SK-N-SH (cell line): ENCODE results near the gene TUBA1B.

Experiments
- CTCF ChIP-seq: fragments of 200-600 bp; sonication (generic); IDR thresholded peaks from 2 replicates; pipeline ENCODE4 v1.6.1; 2017; ENCODE audit warnings: antibody characterized with exemption, mild to moderate bottlenecking, moderate library complexity
- EP300 ChIP-seq, 2 experiments: IDR thresholded peaks; 2 replicates each; pipeline versions ENCODE4 v1.4.0 to v1.6.1; 2012; ENCODE audit warnings: borderline replicate concordance in 1 of 2, low read depth in 1 of 2, low read length in 1 of 2
- EZH2phosphoT487 ChIP-seq: fragments of 200-600 bp; sonication (generic); IDR thresholded peaks from 2 replicates; pipeline ENCODE4 v1.6.1; 2017; ENCODE audit warnings: low read depth, mixed run types, mild to moderate bottlenecking, antibody characterized with exemption, moderate library complexity, borderline replicate concordance
- MXI1 ChIP-seq: IDR thresholded peaks from 2 replicates; pipeline ENCODE4 v1.6.1; 2012; ENCODE audit warnings: mild to moderate bottlenecking, low read depth, low read length, improper control_type of control experiment
- POLR2AphosphoS5 ChIP-seq: IDR thresholded peaks from 2 replicates; pipeline ENCODE4 v1.6.1; 2012; ENCODE audit warnings: low read depth, low read length
- RAD21 ChIP-seq: IDR thresholded peaks from 2 replicates; pipeline ENCODE4 v1.6.1; 2012; ENCODE audit warnings: mild to moderate bottlenecking, low read length
- TAF1 ChIP-seq: IDR thresholded peaks from 2 replicates; pipeline ENCODE4 v1.6.1; 2012; ENCODE audit warnings: low read depth, mild to moderate bottlenecking, low read length, moderate library complexity, borderline replicate concordance
- USF2 ChIP-seq: fragments of 150-350 bp; IDR thresholded peaks from 2 replicates; pipeline ENCODE4 v1.6.1; 2017; ENCODE audit warnings: antibody characterized with exemption, low read length, low read depth, borderline replicate concordance
- TF ChIP-seq, protein P1 (sequence below): IDR thresholded peaks from 2 replicates; pipeline ENCODE4 v1.6.1; 2012; ENCODE audit warnings: mild to moderate bottlenecking, low read depth, low read length, moderate library complexity
- TF ChIP-seq, protein P2 (sequence below): IDR thresholded peaks from 2 replicates; pipeline ENCODE4 v1.4.0; 2012; ENCODE audit warnings: low read depth, borderline replicate concordance
- TF ChIP-seq, protein P3 (sequence below): IDR thresholded peaks from 2 replicates; pipeline ENCODE4; 2012

DNA sequence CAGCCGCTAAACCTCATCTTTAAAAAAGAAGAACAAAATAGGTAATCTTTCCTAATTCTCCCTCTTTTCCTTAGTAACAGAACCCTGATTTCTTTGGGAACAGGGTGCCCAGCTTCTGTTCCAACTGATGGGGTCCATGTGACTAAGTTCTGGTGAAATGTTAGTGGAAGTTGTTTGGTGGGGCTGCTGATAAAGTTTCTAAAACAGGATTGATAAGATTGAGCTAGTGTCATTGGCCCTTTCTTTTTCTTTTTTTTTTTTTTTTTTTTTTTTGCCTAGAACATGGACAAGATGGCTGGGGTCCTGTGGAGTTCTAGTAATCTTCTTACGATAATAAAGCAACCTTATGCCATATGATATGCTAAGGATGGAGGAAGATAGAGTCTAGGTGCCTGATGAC, 16.2 kb upstream of the TUBA1B start:
- no peak for TF ChIP-seq CTCF
- TF ChIP-seq USF2 = no peak
- no peak for TF ChIP-seq RAD21
- no peak for TF ChIP-seq POLR2AphosphoS5
- TF ChIP-seq TAF1 = no peak
- TF ChIP-seq MXI1 = no peak
- TF ChIP-seq, protein P1, sequence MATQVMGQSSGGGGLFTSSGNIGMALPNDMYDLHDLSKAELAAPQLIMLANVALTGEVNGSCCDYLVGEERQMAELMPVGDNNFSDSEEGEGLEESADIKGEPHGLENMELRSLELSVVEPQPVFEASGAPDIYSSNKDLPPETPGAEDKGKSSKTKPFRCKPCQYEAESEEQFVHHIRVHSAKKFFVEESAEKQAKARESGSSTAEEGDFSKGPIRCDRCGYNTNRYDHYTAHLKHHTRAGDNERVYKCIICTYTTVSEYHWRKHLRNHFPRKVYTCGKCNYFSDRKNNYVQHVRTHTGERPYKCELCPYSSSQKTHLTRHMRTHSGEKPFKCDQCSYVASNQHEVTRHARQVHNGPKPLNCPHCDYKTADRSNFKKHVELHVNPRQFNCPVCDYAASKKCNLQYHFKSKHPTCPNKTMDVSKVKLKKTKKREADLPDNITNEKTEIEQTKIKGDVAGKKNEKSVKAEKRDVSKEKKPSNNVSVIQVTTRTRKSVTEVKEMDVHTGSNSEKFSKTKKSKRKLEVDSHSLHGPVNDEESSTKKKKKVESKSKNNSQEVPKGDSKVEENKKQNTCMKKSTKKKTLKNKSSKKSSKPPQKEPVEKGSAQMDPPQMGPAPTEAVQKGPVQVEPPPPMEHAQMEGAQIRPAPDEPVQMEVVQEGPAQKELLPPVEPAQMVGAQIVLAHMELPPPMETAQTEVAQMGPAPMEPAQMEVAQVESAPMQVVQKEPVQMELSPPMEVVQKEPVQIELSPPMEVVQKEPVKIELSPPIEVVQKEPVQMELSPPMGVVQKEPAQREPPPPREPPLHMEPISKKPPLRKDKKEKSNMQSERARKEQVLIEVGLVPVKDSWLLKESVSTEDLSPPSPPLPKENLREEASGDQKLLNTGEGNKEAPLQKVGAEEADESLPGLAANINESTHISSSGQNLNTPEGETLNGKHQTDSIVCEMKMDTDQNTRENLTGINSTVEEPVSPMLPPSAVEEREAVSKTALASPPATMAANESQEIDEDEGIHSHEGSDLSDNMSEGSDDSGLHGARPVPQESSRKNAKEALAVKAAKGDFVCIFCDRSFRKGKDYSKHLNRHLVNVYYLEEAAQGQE = no peak
- TF ChIP-seq EZH2phosphoT487 = no peak
- TF ChIP-seq, protein P2, sequence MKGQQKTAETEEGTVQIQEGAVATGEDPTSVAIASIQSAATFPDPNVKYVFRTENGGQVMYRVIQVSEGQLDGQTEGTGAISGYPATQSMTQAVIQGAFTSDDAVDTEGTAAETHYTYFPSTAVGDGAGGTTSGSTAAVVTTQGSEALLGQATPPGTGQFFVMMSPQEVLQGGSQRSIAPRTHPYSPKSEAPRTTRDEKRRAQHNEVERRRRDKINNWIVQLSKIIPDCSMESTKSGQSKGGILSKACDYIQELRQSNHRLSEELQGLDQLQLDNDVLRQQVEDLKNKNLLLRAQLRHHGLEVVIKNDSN = no peak
- TF ChIP-seq, protein P3, sequence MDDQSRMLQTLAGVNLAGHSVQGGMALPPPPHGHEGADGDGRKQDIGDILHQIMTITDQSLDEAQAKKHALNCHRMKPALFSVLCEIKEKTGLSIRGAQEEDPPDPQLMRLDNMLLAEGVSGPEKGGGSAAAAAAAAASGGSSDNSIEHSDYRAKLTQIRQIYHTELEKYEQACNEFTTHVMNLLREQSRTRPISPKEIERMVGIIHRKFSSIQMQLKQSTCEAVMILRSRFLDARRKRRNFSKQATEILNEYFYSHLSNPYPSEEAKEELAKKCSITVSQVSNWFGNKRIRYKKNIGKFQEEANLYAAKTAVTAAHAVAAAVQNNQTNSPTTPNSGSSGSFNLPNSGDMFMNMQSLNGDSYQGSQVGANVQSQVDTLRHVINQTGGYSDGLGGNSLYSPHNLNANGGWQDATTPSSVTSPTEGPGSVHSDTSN = no peak
- no peak for TF ChIP-seq EP300 (IDR thresholded peaks at IDR 0.05; ENCODE audit: borderline replicate concordance in 1 of 2, low read depth in 1 of 2, low read length in 1 of 2)
